PC-9 (cell line): ENCODE measurements around the gene S100A4.

ENCODE experiments used
- EZH2 ChIP-seq: fragments of 200-600 bp; sonication (generic); IDR thresholded peaks from 2 replicates; pipeline ENCODE4 v1.8.0; 2017; ENCODE audit warnings: antibody characterized with exemption, low read depth
- TF ChIP-seq, protein P1 (sequence below): fragments of 200-600 bp; sonication (generic); conservative IDR thresholded peaks from 2 replicates; pipeline ENCODE4 v1.6.1; 2017; ENCODE audit warnings: mixed run types, antibody characterized with exemption, mild to moderate bottlenecking, moderate library complexity

DNA sequence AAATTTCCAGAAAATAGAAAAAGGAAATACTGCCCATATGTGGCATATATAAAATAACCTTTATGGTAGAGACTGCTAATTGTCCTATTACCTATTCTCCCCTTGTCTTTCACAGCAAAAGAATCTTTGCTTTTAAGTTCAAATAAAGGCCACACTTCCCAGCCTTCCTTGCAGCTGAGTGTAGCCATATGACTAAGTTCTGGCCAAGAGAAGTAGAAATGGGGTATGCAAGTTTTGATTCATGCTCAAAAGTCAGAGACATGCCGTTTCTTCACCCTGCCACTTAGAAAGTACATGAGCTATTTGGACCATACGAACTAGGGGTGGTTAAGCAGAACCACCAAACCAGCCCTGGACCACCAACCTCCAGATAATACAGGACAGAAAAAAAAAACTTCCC, 38.4 kb upstream of the S100A4 start:
- TF ChIP-seq, protein P1, sequence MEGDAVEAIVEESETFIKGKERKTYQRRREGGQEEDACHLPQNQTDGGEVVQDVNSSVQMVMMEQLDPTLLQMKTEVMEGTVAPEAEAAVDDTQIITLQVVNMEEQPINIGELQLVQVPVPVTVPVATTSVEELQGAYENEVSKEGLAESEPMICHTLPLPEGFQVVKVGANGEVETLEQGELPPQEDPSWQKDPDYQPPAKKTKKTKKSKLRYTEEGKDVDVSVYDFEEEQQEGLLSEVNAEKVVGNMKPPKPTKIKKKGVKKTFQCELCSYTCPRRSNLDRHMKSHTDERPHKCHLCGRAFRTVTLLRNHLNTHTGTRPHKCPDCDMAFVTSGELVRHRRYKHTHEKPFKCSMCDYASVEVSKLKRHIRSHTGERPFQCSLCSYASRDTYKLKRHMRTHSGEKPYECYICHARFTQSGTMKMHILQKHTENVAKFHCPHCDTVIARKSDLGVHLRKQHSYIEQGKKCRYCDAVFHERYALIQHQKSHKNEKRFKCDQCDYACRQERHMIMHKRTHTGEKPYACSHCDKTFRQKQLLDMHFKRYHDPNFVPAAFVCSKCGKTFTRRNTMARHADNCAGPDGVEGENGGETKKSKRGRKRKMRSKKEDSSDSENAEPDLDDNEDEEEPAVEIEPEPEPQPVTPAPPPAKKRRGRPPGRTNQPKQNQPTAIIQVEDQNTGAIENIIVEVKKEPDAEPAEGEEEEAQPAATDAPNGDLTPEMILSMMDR: no peak
- no peak for TF ChIP-seq EZH2
